Measurements from ENCODE around the gene CT45A7. TPM values are rescaled to one million over a fixed set of nuclear protein-coding genes. Genes with fewer than 3 reads are reported as not detected.
"Not testable (repeated sequence)": the region's sequence is repeated elsewhere in the genome, so short reads cannot be mapped to it uniquely, and the experiment has no call there.

CT45A7 gene, protein sequence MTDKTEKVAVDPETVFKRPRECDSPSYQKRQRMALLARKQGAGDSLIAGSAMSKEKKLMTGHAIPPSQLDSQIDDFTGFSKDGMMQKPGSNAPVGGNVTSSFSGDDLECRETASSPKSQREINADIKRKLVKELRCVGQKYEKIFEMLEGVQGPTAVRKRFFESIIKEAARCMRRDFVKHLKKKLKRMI
- total RNA-seq (not detected in 2 replicates), polyA plus RNA-seq (not detected in 2 replicates)

- H3K27ac ChIP-seq; H3K4me1 ChIP-seq (ENCODE audit: low read depth); H3K4me3 ChIP-seq; DNase-seq (ENCODE audit: low read depth in 1 of 2, low spot score in 1 of 2); H3K36me3 ChIP-seq; H3K9me3 ChIP-seq (ENCODE audit: low read depth); H3K27me3 ChIP-seq: not testable (repeated sequence)
Observed at GRCh38 chrX:135837180-135837579, at the start of gene CT45A7. Gene CT45A7 (minus strand): TSS chrX:135837280. CDS start chrX:135833533, 3,747 bp downstream.

GRCh38 chrX:135882741-135883140 is 45.7 kb upstream of the CT45A7 start:
- not testable (repeated sequence) for H3K9me3 ChIP-seq (ENCODE audit: low read depth); H3K36me3 ChIP-seq; H3K4me1 ChIP-seq (ENCODE audit: low read depth); DNase-seq (ENCODE audit: low read depth in 1 of 2, low spot score in 1 of 2); H3K27me3 ChIP-seq; H3K4me3 ChIP-seq; H3K27ac ChIP-seq

DNA sequence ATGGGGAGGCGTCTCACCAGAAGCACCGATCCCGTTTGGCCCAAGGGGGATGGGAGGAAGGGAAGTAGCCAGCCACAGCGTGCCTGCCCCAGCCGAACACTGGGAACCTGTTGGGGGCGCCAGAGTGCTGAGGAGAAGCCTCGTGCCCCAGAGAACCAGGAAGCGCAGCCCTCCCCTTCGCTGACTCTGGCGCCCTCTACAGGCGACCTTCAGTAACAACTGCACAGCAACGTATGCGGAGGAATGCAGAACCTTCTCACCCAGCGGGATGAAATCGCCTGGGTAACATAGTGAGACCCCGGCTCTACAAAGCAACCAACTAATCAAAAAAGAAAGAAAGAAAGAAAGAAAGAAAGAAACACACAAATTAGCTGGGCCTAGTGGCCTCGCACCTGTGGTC is 34.6 kb upstream of the CT45A7 start, which contains the start of gene CT45A9:
TSS of gene CT45A9 (minus strand) at position 101 of the 400 bp plus-strand sequence. CDS start 3,751 bp downstream, outside the sequence.
- H3K4me1 ChIP-seq (ENCODE audit: low read depth); H3K4me3 ChIP-seq; DNase-seq (ENCODE audit: low read depth in 1 of 2, low spot score in 1 of 2); H3K36me3 ChIP-seq; H3K9me3 ChIP-seq (ENCODE audit: low read depth); H3K27ac ChIP-seq; H3K27me3 ChIP-seq: not testable (repeated sequence)

GRCh38 chrX:135854438-135854837 is 17.4 kb upstream of the CT45A7 start, which contains the start of gene CT45A8:
Gene CT45A8 (minus strand): TSS chrX:135854538. CDS start chrX:135850783, 3,755 bp downstream.
- not testable (repeated sequence) for DNase-seq (ENCODE audit: low read depth in 1 of 2, low spot score in 1 of 2); H3K9me3 ChIP-seq (ENCODE audit: low read depth); H3K4me3 ChIP-seq; H3K27ac ChIP-seq; H3K27me3 ChIP-seq; H3K36me3 ChIP-seq; H3K4me1 ChIP-seq (ENCODE audit: low read depth)

- not testable (repeated sequence) for H3K27ac ChIP-seq; H3K9me3 ChIP-seq (ENCODE audit: low read depth); DNase-seq (ENCODE audit: low read depth in 1 of 2, low spot score in 1 of 2); H3K4me3 ChIP-seq; H3K36me3 ChIP-seq; H3K27me3 ChIP-seq; H3K4me1 ChIP-seq (ENCODE audit: low read depth)
Observed at GRCh38 chrX:135819912-135820311, 17.2 kb downstream of the CT45A7 start, which contains the start of gene CT45A2. Gene CT45A2 (minus strand): TSS chrX:135820012. CDS start chrX:135816265, 3,747 bp downstream.

DNA sequence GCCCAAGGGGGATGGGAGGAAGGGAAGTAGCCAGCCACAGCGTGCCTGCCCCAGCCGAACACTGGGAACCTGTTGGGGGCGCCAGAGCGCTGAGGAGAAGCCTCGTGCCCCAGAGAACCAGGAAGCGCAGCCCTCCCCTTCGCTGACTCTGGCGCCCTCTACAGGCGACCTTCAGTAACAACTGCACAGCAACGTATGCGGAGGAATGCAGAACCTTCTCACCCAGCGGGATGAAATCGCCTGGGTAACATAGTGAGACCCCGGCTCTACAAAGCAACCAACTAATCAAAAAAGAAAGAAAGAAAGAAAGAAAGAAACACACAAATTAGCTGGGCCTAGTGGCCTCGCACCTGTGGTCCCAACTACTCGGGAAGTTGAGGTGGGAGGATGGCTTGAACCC is 34.4 kb downstream of the CT45A7 start, which contains the start of gene CT45A6:
TSS of gene CT45A6 (minus strand) at position 101 of the 400 bp plus-strand sequence. CDS start 3,794 bp downstream, outside the sequence.
- not testable (repeated sequence) for H3K27ac ChIP-seq; H3K4me1 ChIP-seq (ENCODE audit: low read depth); DNase-seq (ENCODE audit: low read depth in 1 of 2, low spot score in 1 of 2); H3K27me3 ChIP-seq; H3K9me3 ChIP-seq (ENCODE audit: low read depth); H3K36me3 ChIP-seq; H3K4me3 ChIP-seq

- H3K27me3 ChIP-seq; H3K4me3 ChIP-seq; DNase-seq (ENCODE audit: low read depth in 1 of 2, low spot score in 1 of 2); H3K36me3 ChIP-seq; H3K4me1 ChIP-seq (ENCODE audit: low read depth); H3K27ac ChIP-seq; H3K9me3 ChIP-seq (ENCODE audit: low read depth): not testable (repeated sequence)
Observed at GRCh38 chrX:135785403-135785802, 51.7 kb downstream of the CT45A7 start, which contains the start of gene CT45A5. Gene CT45A5 (minus strand): TSS chrX:135785503. CDS start chrX:135781729, 3,774 bp downstream.

Other genes starting within 250 kb of the CT45A7 start
- not detected in 2 replicates for gene CT45A1, start 123.6 kb downstream of the CT45A7 start, total RNA-seq
- gene CT45A1, start 123.6 kb downstream of the CT45A7 start, polyA plus RNA-seq, result not detected in 2 replicates
- not detected in 2 replicates for gene CT45A3, start 69.1 kb downstream of the CT45A7 start, total RNA-seq
- gene CT45A3, start 69.1 kb downstream of the CT45A7 start, polyA plus RNA-seq, result not detected in 2 replicates
- gene CT45A5, start 51.8 kb downstream of the CT45A7 start, total RNA-seq, result not detected in 2 replicates
- not detected in 2 replicates for gene CT45A5, start 51.8 kb downstream of the CT45A7 start, polyA plus RNA-seq
- not detected in 2 replicates for gene CT45A6, start 34.5 kb downstream of the CT45A7 start, total RNA-seq
- gene CT45A6, start 34.5 kb downstream of the CT45A7 start, polyA plus RNA-seq, result not detected in 2 replicates
- not detected in 2 replicates for gene CT45A2, start 17.3 kb downstream of the CT45A7 start, total RNA-seq
- not detected in 2 replicates for gene CT45A2, start 17.3 kb downstream of the CT45A7 start, polyA plus RNA-seq
- not detected in 2 replicates for gene CT45A8, start 17.3 kb upstream of the CT45A7 start, total RNA-seq
- not detected in 2 replicates for gene CT45A8, start 17.3 kb upstream of the CT45A7 start, polyA plus RNA-seq
- gene CT45A9, start 34.5 kb upstream of the CT45A7 start, total RNA-seq, result not detected in 2 replicates
- not detected in 2 replicates for gene CT45A9, start 34.5 kb upstream of the CT45A7 start, polyA plus RNA-seq
- not detected in 2 replicates for gene CT45A10, start 56.2 kb upstream of the CT45A7 start, total RNA-seq
- not detected in 2 replicates for gene CT45A10, start 56.2 kb upstream of the CT45A7 start, polyA plus RNA-seq
- gene SAGE1, start 56.4 kb upstream of the CT45A7 start, total RNA-seq, result not detected in 2 replicates
- not detected in 2 replicates for gene SAGE1, start 56.4 kb upstream of the CT45A7 start, polyA plus RNA-seq
- 8.3 and 8.5 TPM in 2 replicates for gene MMGT1, start 136.7 kb upstream of the CT45A7 start, total RNA-seq
- 9.5 and 10.5 TPM in 2 replicates for gene MMGT1, start 136.7 kb upstream of the CT45A7 start, polyA plus RNA-seq
- gene SLC9A6, start 148.2 kb upstream of the CT45A7 start, total RNA-seq, result 12.0 and 13.2 TPM in 2 replicates
- 11.8 and 12.3 TPM in 2 replicates for gene SLC9A6, start 148.2 kb upstream of the CT45A7 start, polyA plus RNA-seq